Loucy (cell line): ENCODE results near the gene CTTNBP2.

Experiments
- CTCF ChIP-seq: fragments of 200-600 bp; sonication (generic); conservative IDR thresholded peaks from 2 replicates; pipeline ENCODE4 v1.5.1; 2014; ENCODE audit warnings: mild to moderate bottlenecking, antibody characterized with exemption, low read length
- EZH2phosphoT487 ChIP-seq: fragments of 200-600 bp; IDR thresholded peaks from 2 replicates; pipeline ENCODE4 v1.6.1; 2018; ENCODE audit warnings: antibody characterized with exemption, mild to moderate bottlenecking, moderate library complexity, borderline replicate concordance

DNA sequence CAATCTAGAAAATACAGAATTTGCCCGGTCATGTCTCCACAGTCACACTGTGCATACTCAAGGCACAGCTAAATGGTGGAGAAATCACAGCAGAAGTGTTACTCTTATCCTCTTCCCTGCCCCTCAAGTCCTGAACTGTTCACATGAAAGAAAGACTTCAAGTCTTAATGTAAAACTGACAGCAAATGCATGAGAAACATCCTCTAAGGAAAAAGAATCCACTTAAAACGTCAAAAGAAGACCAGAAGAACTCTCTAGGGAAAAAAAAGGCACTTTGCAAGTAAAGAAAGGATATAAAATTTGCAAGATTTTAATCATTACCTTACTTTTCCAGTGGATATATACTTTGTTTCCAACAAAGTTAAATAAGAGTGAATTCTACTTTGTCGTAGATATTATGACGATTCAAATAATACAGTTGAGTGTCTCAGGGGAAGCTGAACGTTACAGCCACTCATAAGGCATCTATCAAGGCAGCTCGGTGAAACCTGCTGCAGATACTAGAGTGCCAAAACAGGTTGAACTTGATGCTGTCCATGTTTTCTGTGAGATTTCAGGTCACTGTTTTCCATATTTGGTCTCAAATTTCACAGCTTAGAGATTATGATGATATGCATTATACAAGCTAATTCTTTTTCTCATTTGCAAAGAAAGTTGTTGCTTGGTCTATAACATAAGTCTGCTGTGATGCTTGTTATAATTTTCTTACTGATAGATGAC, 155.0 kb downstream of the CTTNBP2 start:
- TF ChIP-seq CTCF (no peak), EZH2phosphoT487 (no peak)
